GM18861 (cell line): Measurements from ENCODE around the gene TEX35.
"Not testable (repeated sequence)": the region's sequence is repeated elsewhere in the genome, so short reads cannot be mapped to it uniquely, and the experiment has no call there.

Experiments used
- ATAC-seq: cut with Tn5 transposase; IDR thresholded peaks from one replicate; pipeline ENCODE4 v1.9.1; 2021; ENCODE audit not compliant: unreplicated experiment

TEX35 gene

GRCh38 chr1:178493301-178493741 lies 19.6 kb upstream of the TEX35 start:
- ATAC-seq: no peak

GRCh38 chr1:178494569-178494971 lies 18.3 kb upstream of the TEX35 start:
- ATAC-seq: no peak

- ATAC-seq: no peak
Measured at GRCh38 chr1:178495158-178495557, 17.8 kb upstream of the TEX35 start.

- ATAC-seq: no peak
Measured at GRCh38 chr1:178495741-178496409, 17.0 kb upstream of the TEX35 start.

GRCh38 chr1:178496410-178497135 lies 16.3 kb upstream of the TEX35 start, which contains the start of gene CLEC20A:
Gene CLEC20A, minus strand, starts transcription at chr1:178496964. Its CDS starts 25 bp downstream, at chr1:178496939.
- no peak for ATAC-seq

GRCh38 chr1:178497903-178498478 lies 14.9 kb upstream of the TEX35 start:
- ATAC-seq: no peak

- ATAC-seq: no peak
Measured at GRCh38 chr1:178498896-178499675, 13.8 kb upstream of the TEX35 start.

GRCh38 chr1:178500091-178500770 lies 12.7 kb upstream of the TEX35 start:
- ATAC-seq: no peak

GRCh38 chr1:178500936-178501554 lies 11.9 kb upstream of the TEX35 start:
- no peak for ATAC-seq

GRCh38 chr1:178501705-178502329 lies 11.1 kb upstream of the TEX35 start:
- peak; percentile 83 for ATAC-seq

GRCh38 chr1:178502330-178502714 lies 10.6 kb upstream of the TEX35 start:
- ATAC-seq: no peak

GRCh38 chr1:178502856-178503255 lies 10.1 kb upstream of the TEX35 start:
- ATAC-seq: no peak

GRCh38 chr1:178503316-178503715 lies 9.6 kb upstream of the TEX35 start:
- ATAC-seq: not testable (repeated sequence)

- no peak for ATAC-seq
Measured at GRCh38 chr1:178503849-178504248, 9.1 kb upstream of the TEX35 start.

GRCh38 chr1:178504286-178504685 lies 8.6 kb upstream of the TEX35 start:
- no peak for ATAC-seq

- no peak for ATAC-seq
Measured at GRCh38 chr1:178506177-178506576, 6.7 kb upstream of the TEX35 start.

- no peak for ATAC-seq
Measured at GRCh38 chr1:178506669-178507068, 6.2 kb upstream of the TEX35 start.

- ATAC-seq: no peak
Measured at GRCh38 chr1:178509414-178510007, 3.4 kb upstream of the TEX35 start.

GRCh38 chr1:178510155-178510554 lies 2.8 kb upstream of the TEX35 start:
- ATAC-seq: no peak
